Kidney (tissue), 14 donors: ENCODE measurements around the gene TRIM9. TPM values are rescaled to one million over a fixed set of nuclear protein-coding genes. Genes with fewer than 3 reads are reported as not detected.

Source experiments
- DNase-seq, 5 donors: peaks; one replicate each; pipeline ENCODE4 v3.0.0-alpha.2; 2013 to 2020
- FAIRE-seq: peaks from 2 replicates; lab custom pipeline; 2012; peaks lifted over from hg19 to GRCh38; lab: Jason Lieb, UNC
- H3K27ac ChIP-seq, 2 donors: one replicate each; pipeline ENCODE4 v1.7.0; 2013; ENCODE audit warnings: low read depth in 2 of 2, low read length in 2 of 2, inconsistent platforms in 1 of 2
- H3K27me3 ChIP-seq: one replicate; pipeline ENCODE4 v1.7.1; 2013; ENCODE audit warnings: low read length, inconsistent platforms; ENCODE audit not compliant: control insufficient read depth, insufficient read depth
- H3K36me3 ChIP-seq, 3 donors: one replicate each; pipeline versions ENCODE4 v1.7.0 to v1.7.1; 2013; ENCODE audit warnings: low read length in 3 of 3, control low read depth in 1 of 3, inconsistent platforms in 1 of 3; ENCODE audit not compliant: insufficient read depth in 3 of 3, control insufficient read depth in 2 of 3
- H3K4me1 ChIP-seq, 3 donors: one replicate each; pipeline versions ENCODE4 v1.7.0 to v1.7.1; 2013; ENCODE audit warnings: low read length in 3 of 3, inconsistent platforms in 1 of 3, low read depth in 1 of 3; ENCODE audit not compliant: control insufficient read depth in 2 of 3, insufficient read depth in 2 of 3
- H3K4me3 ChIP-seq, 3 donors: one replicate each; pipeline versions ENCODE4 v1.7.0 to v1.8.1; 2013; ENCODE audit warnings: low read length in 3 of 3, control low read depth in 1 of 3, inconsistent platforms in 1 of 3
- H3K9ac ChIP-seq, 3 donors: one replicate each; pipeline versions ENCODE4 v1.7.0 to v1.7.1; 2013; ENCODE audit warnings: low read length in 3 of 3, control low read depth in 1 of 3, inconsistent platforms in 1 of 3
- H3K9me3 ChIP-seq, 3 donors: one replicate each; pipeline versions ENCODE4 v1.7.0 to v1.7.1; 2013; ENCODE audit warnings: low read length in 3 of 3, control low read depth in 1 of 3, inconsistent platforms in 1 of 3; ENCODE audit not compliant: control insufficient read depth in 2 of 3, insufficient read depth in 1 of 3
- intact Hi-C: fragments of 100-400 bp; cut with DNase I; formaldehyde crosslinking; loops from one replicate; pipeline ENCODE4 v1.11.1; 2022
- polyA plus RNA-seq: library from polyadenylated mRNA; stranded (reverse); fragments of 350-450 nt; fragmentation: Illumina TruSeq; extraction: RNeasy Lipid Tissue Mini Kit (QIAGEN cat#74804); gene quantifications from one replicate; pipeline ENCODE4 v1.2.3, GENCODE V29; 2014; ENCODE audit warnings: low read depth, low replicate concordance; ENCODE audit not compliant: insufficient read depth
- total RNA-seq: library from RNA; stranded (reverse); fragmentation: NEBNext Ultra II Directional; extraction: Animal tissue kit (Norgen Biotek cat#: 25700); gene quantifications from one replicate; pipeline ENCODE4 v1.2.1, GENCODE V29; 2021
- TF ChIP-seq, protein P1 (sequence below): IDR thresholded peaks from 3 replicates; pipeline ENCODE4 v1.5.1; 2012; ENCODE audit warnings: mild to moderate bottlenecking, moderate library complexity, borderline replicate concordance; ENCODE audit not compliant: insufficient read depth; ENCODE audit errors: extremely low read depth
- donor health status: control.
- donor health status: control.
- donor health status: control.
- donor health status: control.
- donor health status: control.
- donor health status: DM: yes; HTN: yes; CAD: no.
- donor health status: Normal renal cell carcinoma (clear cell type).

The TRIM9 gene
- total and polyA plus RNA-seq, 2 donors from 2014 or later: 0.67 to 2.0 TPM

DNA sequence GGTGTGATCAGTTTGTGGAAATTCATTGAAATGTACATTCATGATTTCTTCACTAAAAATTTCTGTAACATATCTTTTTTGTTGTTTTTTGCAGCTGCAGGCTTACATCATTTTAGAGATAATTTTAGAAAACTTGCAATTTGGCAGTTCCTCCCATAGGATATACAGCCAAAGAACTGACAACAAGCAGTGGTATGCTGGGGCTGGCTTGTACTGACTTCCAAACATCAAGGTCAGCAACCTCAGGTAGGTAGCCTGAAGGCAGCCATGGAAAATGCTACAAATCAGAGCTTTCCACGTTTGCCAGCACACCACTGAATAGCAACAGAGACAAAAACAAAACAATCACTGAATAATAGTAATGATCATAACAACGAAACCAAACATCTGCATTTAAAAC lies 21.2 kb downstream of the TRIM9 start:
- DNase-seq: no peak
- H3K36me3 ChIP-seq: no peaks in the 10 kb centered on the region
- no peak for FAIRE-seq

DNA sequence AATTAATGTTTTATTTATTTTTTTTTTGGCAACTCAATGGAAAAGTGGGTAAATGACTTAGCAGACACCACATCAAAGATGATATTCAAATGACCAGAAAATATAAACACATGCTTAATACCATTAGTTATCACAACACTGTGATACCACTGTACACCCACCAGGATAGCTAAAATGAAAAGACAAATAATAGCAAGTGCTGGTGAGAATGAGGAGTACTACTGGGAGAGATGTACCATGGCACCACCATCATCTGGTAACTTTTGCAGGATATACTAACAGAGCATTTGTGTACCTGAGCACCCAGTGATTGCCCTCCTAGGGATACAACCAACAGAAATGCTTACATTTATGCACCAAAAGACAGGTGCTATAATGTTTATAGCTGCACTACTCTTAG lies 21.9 kb downstream of the TRIM9 start:
- Histone ChIP-seq H3K9me3 (peaks cover 0 to 7% (median 2%) of the 10 kb centered on the region in 3 donors), H3K36me3 (no peaks in the 10 kb centered on the region), H3K4me1 (no peaks in the 10 kb centered on the region), H3K27ac (no peak overlapping the region), H3K27me3 (no peaks in the 10 kb centered on the region), H3K9ac (no peak overlapping the region), H3K4me3 (no peak overlapping the region)
- DNase-seq (no peak), FAIRE-seq (no peak)
- intact Hi-C loops: no loop called here
- TF ChIP-seq, protein P1, sequence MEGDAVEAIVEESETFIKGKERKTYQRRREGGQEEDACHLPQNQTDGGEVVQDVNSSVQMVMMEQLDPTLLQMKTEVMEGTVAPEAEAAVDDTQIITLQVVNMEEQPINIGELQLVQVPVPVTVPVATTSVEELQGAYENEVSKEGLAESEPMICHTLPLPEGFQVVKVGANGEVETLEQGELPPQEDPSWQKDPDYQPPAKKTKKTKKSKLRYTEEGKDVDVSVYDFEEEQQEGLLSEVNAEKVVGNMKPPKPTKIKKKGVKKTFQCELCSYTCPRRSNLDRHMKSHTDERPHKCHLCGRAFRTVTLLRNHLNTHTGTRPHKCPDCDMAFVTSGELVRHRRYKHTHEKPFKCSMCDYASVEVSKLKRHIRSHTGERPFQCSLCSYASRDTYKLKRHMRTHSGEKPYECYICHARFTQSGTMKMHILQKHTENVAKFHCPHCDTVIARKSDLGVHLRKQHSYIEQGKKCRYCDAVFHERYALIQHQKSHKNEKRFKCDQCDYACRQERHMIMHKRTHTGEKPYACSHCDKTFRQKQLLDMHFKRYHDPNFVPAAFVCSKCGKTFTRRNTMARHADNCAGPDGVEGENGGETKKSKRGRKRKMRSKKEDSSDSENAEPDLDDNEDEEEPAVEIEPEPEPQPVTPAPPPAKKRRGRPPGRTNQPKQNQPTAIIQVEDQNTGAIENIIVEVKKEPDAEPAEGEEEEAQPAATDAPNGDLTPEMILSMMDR: no peak

More for the DNA sequence above, 21.2 kb downstream of the TRIM9 start:
- Histone ChIP-seq H3K4me3 (no peak overlapping the region), H3K27me3 (no peaks in the 10 kb centered on the region), H3K9me3 (peaks cover 0 to 7% (median 2%) of the 10 kb centered on the region in 3 donors), H3K9ac (no peak overlapping the region), H3K27ac (no peak overlapping the region), H3K4me1 (no peaks in the 10 kb centered on the region)
- TF ChIP-seq, protein P1: no peak
- intact Hi-C loops: no loop called here

DNA sequence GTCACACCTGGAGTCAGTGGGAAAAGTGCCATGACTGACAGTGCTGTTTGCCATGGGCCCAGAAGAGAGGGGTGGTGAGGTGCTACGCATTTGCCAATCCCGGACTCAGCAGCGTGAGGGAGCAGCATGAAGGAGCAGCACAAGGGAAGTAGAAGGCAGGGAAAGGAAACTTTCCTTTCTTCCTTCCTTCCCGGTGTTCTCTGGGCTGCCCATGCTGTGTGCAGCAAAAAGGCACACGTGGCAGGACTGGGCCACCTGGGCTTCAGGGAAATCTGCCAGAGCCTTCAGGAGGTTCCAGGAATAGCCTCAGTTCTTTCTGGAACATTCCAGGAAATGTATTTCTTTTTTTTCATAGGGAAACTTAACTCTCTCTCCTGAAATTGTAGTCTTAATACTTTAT lies 23.0 kb downstream of the TRIM9 start:
- intact Hi-C loops: no loop called here
- DNase-seq: no peak
- Histone ChIP-seq H3K27me3 (no peaks in the 10 kb centered on the region), H3K4me3 (no peak overlapping the region), H3K27ac (no peak overlapping the region), H3K4me1 (no peaks in the 10 kb centered on the region), H3K9ac (no peak overlapping the region), H3K9me3 (peaks cover 0 to 7% (median 2%) of the 10 kb centered on the region in 3 donors), H3K36me3 (no peaks in the 10 kb centered on the region)
- no peak for FAIRE-seq
- TF ChIP-seq, protein P1: no peak

DNA sequence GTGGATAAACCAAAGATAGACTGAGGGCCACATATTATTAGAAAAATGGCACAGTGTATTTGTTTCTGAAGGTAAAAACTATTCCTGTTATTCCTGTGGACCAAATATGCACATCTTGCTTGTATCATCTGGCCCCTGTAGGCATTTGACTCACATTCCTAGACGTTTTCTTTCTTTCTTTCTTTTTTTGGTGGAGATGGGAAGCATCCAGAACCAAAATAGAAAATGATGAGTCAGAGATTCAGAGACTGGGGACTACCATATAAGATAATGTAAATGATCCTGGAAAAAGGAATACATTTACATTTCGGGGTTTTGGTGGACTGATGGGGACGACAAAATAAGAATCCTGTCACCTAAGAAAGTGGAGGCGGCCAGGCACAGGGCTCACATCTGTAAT lies 24.2 kb downstream of the TRIM9 start:
- DNase-seq: no peak
- no peak for FAIRE-seq
- Histone ChIP-seq H3K36me3 (no peaks in the 10 kb centered on the region), H3K4me1 (no peaks in the 10 kb centered on the region), H3K27me3 (no peaks in the 10 kb centered on the region), H3K9ac (no peak overlapping the region), H3K9me3 (peaks cover 0 to 7% (median 2%) of the 10 kb centered on the region in 3 donors), H3K4me3 (no peak overlapping the region), H3K27ac (no peak overlapping the region)
- TF ChIP-seq, protein P1: no peak
- intact Hi-C loops: no loop called here
